MM.1S (cell line): ENCODE data around the gene PYGM.

Experiments used
- CTCF ChIP-seq: fragments of 300-600 bp; sonication (generic); IDR thresholded peaks from 2 replicates; pipeline ENCODE4 v1.5.1; 2016; ENCODE audit warnings: antibody characterized with exemption, low read length, mixed read lengths
- EZH2 ChIP-seq: fragments of 300-600 bp; sonication (generic); optimal IDR thresholded peaks from 2 replicates; pipeline ENCODE3; 2017; ENCODE audit warnings: low read depth, mild to moderate bottlenecking, antibody characterized with exemption, low read length, mixed read lengths
- EZH2phosphoT487 ChIP-seq: fragments of 300-600 bp; sonication (generic); IDR thresholded peaks from 2 replicates; pipeline ENCODE4 v1.6.1; 2018; ENCODE audit warnings: antibody characterized with exemption, low read length

GRCh38 chr11:64799623-64800302, 40.0 kb upstream of the PYGM start:
- TF ChIP-seq EZH2 (no peak), CTCF (no peak), EZH2phosphoT487 (no peak)
